ENCODE measurements around the gene GABRB2. TPM values are rescaled to one million over a fixed set of nuclear protein-coding genes. Genes with fewer than 3 reads are reported as not detected.

GABRB2 gene
- total and polyA plus RNA-seq, 7 donors = 0.04 to 0.36 (median 0.14) TPM

DNA sequence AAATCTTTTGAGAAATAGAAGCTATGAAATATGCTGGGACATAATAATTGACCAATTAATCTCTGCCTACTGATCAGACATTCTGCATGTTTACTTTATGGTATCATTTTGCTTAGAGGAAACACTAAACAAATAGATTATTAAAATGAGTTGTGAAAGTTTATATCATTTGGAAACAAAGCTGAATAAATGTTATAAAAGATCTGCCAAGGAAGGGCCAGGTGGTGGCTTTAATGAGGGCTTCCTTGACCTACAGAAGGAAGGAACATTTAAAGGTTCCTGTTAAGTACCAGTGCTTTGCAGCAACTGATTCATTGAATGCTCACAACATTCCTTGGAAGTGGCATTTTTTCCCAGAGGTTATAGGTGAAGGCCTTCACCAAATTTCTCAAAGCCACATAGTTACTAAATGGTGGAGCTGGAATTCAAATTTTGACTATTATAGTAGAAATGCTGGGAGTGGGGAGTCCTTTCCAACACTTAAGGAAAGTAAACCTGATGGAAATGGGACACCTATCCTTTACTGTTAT is 250.7 kb downstream of the GABRB2 start:
- Histone ChIP-seq H3K4me3 (no peak overlapping the region), H3K9me3 (no peaks in the 10 kb centered on the region), H3K27ac (no peak overlapping the region), H3K27me3 (ENCODE audit: insufficient read depth in 3 of 3, low read length in 2 of 3) (no peaks in the 10 kb centered on the region), H3K36me3 (ENCODE audit: insufficient read depth in 1 of 2, low read depth in 1 of 2) (no peaks in the 10 kb centered on the region), H3K4me1 (no peaks in the 10 kb centered on the region)
- no peak for ATAC-seq
- no peak for DNase-seq
- no peak for TF ChIP-seq CTCF (IDR thresholded peaks at IDR 0.05)
- intact Hi-C loops (cut with DNase I) = no loop called here

- intact Hi-C loops (cut with DNase I) = no loop called here
- no peak overlapping the region for H3K27ac ChIP-seq
- no peaks in the 10 kb centered on the region for H3K9me3 ChIP-seq
- no peaks in the 10 kb centered on the region for H3K4me1 ChIP-seq
- H3K27me3 ChIP-seq (ENCODE audit: insufficient read depth in 3 of 3, low read length in 2 of 3) = no peaks in the 10 kb centered on the region
- WGBS, 3 donors = 72 to 93% (median 87%) methylated on average over 3 of the region's 3 CpGs
- DNase-seq (no peak), ATAC-seq (no peak)
- H3K4me3 ChIP-seq = no peak overlapping the region
- H3K36me3 ChIP-seq (ENCODE audit: insufficient read depth in 1 of 2, low read depth in 1 of 2) = no peaks in the 10 kb centered on the region
- no peak for TF ChIP-seq CTCF (IDR thresholded peaks at IDR 0.05)
These were observed 258.5 kb downstream of the GABRB2 start for GRCh38 chr5:161288071-161288470.

- H3K27me3 ChIP-seq (ENCODE audit: insufficient read depth in 3 of 3, low read length in 2 of 3) = no peaks in the 10 kb centered on the region
- H3K4me1 ChIP-seq = no peaks in the 10 kb centered on the region
- H3K27ac ChIP-seq = no peak overlapping the region
- ATAC-seq (no peak), DNase-seq (no peak)
- intact Hi-C loops (cut with DNase I) = no loop called here
- WGBS, 3 donors = 27 to 35% (median 30%) methylated on average over 1 of the region's 1 CpG
- TF ChIP-seq CTCF (IDR thresholded peaks at IDR 0.05) = no peak
- no peak overlapping the region for H3K4me3 ChIP-seq
- no peaks in the 10 kb centered on the region for H3K9me3 ChIP-seq
- no peaks in the 10 kb centered on the region for H3K36me3 ChIP-seq (ENCODE audit: insufficient read depth in 1 of 2, low read depth in 1 of 2)
These were observed 259.1 kb downstream of the GABRB2 start for GRCh38 chr5:161287436-161287835.

- 58 to 67% (median 60%) methylated on average over 3 of the region's 3 CpGs for WGBS, 3 donors
- Histone ChIP-seq H3K4me1 (no peaks in the 10 kb centered on the region), H3K36me3 (ENCODE audit: insufficient read depth in 1 of 2, low read depth in 1 of 2) (no peaks in the 10 kb centered on the region), H3K27me3 (ENCODE audit: insufficient read depth in 3 of 3, low read length in 2 of 3) (no peaks in the 10 kb centered on the region), H3K27ac (no peak overlapping the region), H3K9me3 (no peaks in the 10 kb centered on the region), H3K4me3 (no peak overlapping the region)
- no peak for TF ChIP-seq CTCF (IDR thresholded peaks at IDR 0.05)
- DNase-seq (no peak), ATAC-seq (no peak)
- intact Hi-C loops (cut with DNase I) = no loop called here
These were observed 260.4 kb downstream of the GABRB2 start for GRCh38 chr5:161286066-161286655.

DNA sequence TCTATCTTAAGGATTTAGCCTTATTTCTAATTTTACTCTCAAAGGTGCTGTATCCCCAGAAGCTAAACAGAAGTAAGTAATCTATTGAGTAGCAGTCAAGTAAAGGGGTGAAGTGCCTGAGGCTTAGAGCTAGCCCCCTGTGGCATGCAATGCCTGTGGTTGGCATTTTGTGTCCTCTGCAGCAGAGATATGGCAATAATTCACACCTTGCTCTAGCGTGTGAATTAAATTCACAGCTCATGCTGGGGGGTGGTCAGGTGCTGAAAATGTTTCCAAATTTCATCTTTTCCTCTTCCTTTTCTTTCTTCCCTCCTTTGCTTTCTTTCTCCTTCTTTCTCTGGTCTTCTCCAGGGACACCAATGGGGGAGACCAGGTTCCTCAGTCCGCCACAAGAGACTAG is 262.1 kb downstream of the GABRB2 start:
- DNase-seq (no peak), ATAC-seq (no peak)
- Histone ChIP-seq H3K4me3 (no peak overlapping the region), H3K9me3 (no peaks in the 10 kb centered on the region), H3K27ac (no peak overlapping the region), H3K27me3 (ENCODE audit: insufficient read depth in 3 of 3, low read length in 2 of 3) (no peaks in the 10 kb centered on the region), H3K4me1 (no peaks in the 10 kb centered on the region), H3K36me3 (ENCODE audit: insufficient read depth in 1 of 2, low read depth in 1 of 2) (no peaks in the 10 kb centered on the region)
- intact Hi-C loops (cut with DNase I) = no loop called here
- no peak for TF ChIP-seq CTCF (IDR thresholded peaks at IDR 0.05)
- 77 to 90% (median 88%) methylated on average over 2 of the region's 2 CpGs for WGBS, 3 donors

Measured in psoas muscle (tissue), 8 donors.